ENCODE measurements around the gene HLA-E. TPM values are rescaled to one million over a fixed set of nuclear protein-coding genes. Genes with fewer than 3 reads are reported as not detected.

The HLA-E gene
- total RNA-seq, 1 donor from 2014 or later, result 1,079 TPM

DNA sequence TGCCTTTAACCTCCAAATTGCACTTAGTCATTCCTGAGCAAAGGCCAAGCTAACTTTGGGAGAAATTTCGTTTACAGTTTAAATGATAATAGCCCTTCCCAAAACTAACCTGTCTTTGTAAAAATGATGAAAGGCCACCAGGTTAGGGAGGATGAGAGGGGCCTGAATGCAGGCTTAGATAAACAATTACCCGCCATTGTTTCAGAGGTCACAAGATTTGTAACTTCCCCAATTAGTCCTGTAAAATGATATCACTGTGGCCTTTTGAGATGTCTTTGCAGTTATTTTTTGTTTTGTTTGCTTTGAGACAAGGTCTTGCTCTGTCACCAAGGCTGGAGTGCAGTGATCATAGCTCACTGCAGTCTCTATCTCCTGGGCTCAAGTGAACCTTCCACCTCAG lies 40.7 kb downstream of the HLA-E start:
- intact Hi-C loops (cut with DNase I), result no loop called here
- H3K4me1 ChIP-seq, result peaks cover 23% of the 10 kb centered on the region
- TF ChIP-seq, protein P1, sequence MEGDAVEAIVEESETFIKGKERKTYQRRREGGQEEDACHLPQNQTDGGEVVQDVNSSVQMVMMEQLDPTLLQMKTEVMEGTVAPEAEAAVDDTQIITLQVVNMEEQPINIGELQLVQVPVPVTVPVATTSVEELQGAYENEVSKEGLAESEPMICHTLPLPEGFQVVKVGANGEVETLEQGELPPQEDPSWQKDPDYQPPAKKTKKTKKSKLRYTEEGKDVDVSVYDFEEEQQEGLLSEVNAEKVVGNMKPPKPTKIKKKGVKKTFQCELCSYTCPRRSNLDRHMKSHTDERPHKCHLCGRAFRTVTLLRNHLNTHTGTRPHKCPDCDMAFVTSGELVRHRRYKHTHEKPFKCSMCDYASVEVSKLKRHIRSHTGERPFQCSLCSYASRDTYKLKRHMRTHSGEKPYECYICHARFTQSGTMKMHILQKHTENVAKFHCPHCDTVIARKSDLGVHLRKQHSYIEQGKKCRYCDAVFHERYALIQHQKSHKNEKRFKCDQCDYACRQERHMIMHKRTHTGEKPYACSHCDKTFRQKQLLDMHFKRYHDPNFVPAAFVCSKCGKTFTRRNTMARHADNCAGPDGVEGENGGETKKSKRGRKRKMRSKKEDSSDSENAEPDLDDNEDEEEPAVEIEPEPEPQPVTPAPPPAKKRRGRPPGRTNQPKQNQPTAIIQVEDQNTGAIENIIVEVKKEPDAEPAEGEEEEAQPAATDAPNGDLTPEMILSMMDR (IDR thresholded peaks at IDR 0.05), result no peak
- H3K27me3 ChIP-seq (ENCODE audit: low read depth), result no peaks in the 10 kb centered on the region
- DNase-seq (no peak), ATAC-seq (no peak)
- no peak overlapping the region for H3K4me3 ChIP-seq
- no peaks in the 10 kb centered on the region for H3K36me3 ChIP-seq
- no peaks in the 10 kb centered on the region for H3K9me3 ChIP-seq
- H3K27ac ChIP-seq, result peak overlapping the region; percentile 26

DNA sequence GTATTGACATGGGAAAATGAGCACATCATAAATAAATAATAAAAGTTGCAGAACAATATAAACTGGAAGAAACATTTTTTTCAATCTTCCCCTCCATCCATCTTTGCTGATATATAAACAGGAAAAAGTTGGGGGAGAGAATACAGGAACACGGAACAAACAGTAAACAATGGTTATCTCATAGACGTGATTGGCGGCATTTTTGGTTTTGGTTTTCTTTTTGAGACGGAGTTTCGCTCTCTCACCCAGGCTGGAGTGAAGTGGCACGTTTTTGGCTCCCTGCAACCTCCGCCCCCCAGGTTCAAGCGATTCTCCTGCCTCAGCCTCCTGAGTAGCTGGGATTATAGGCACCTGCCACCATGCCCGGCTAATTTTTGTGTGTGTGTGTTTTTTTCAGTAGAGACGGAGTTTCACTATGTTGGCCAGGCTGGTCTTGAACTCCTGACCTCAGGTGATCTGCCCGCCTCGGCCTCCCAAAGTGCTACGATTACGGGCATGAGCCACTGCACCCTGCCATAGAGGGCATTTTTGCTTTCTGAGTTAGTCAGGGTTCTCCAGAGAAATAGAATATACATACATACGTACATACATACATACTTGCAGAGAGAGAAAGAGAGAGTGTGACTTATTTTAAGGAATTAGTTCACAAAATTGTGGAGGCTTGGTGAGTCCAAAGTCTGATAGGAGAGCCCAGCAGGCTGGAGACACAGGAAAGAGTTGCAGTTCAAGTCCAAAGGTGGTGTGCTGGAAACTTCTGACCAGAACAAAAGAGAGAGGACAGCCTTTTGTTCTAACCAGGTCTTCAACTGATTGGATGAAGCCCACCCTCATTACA lies 44.4 kb downstream of the HLA-E start:
- TF ChIP-seq, protein P1 (IDR thresholded peaks at IDR 0.05), result no peak
- ATAC-seq, result no peak
- H3K4me1 ChIP-seq, result peaks cover 13% of the 10 kb centered on the region
- H3K27ac ChIP-seq, result peak overlapping the region; percentile 25
- intact Hi-C loops (cut with DNase I), result no loop called here
- H3K36me3 ChIP-seq, result no peaks in the 10 kb centered on the region
- no peaks in the 10 kb centered on the region for H3K27me3 ChIP-seq (ENCODE audit: low read depth)
- no peaks in the 10 kb centered on the region for H3K9me3 ChIP-seq
- no peak for DNase-seq
- H3K4me3 ChIP-seq, result no peak overlapping the region

DNA sequence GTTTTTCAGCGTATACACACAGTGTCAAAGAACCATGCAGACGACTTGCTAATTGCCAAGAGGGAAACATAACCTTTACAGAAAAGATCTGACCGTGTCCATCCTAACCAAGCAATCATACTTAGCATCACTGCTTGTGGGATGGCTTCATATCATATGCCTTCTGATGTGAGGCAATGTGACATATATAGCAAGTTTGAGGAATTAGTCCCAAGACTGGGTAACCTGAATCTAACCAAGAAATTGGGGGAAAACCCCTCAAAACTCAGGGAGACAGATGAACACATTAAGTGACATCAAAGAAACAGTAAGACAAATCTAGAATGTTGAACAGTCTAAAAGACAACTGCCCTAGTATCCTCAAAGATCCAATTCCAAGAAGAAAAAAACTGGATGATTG lies 48.6 kb downstream of the HLA-E start:
- Histone ChIP-seq H3K27ac (no peak overlapping the region), H3K4me1 (peaks cover 17% of the 10 kb centered on the region), H3K9me3 (no peaks in the 10 kb centered on the region), H3K36me3 (no peaks in the 10 kb centered on the region), H3K4me3 (no peak overlapping the region), H3K27me3 (ENCODE audit: low read depth) (no peaks in the 10 kb centered on the region)
- ATAC-seq (no peak), DNase-seq (no peak)
- intact Hi-C loops (cut with DNase I), result no loop called here
- TF ChIP-seq, protein P1 (IDR thresholded peaks at IDR 0.05), result no peak

DNA sequence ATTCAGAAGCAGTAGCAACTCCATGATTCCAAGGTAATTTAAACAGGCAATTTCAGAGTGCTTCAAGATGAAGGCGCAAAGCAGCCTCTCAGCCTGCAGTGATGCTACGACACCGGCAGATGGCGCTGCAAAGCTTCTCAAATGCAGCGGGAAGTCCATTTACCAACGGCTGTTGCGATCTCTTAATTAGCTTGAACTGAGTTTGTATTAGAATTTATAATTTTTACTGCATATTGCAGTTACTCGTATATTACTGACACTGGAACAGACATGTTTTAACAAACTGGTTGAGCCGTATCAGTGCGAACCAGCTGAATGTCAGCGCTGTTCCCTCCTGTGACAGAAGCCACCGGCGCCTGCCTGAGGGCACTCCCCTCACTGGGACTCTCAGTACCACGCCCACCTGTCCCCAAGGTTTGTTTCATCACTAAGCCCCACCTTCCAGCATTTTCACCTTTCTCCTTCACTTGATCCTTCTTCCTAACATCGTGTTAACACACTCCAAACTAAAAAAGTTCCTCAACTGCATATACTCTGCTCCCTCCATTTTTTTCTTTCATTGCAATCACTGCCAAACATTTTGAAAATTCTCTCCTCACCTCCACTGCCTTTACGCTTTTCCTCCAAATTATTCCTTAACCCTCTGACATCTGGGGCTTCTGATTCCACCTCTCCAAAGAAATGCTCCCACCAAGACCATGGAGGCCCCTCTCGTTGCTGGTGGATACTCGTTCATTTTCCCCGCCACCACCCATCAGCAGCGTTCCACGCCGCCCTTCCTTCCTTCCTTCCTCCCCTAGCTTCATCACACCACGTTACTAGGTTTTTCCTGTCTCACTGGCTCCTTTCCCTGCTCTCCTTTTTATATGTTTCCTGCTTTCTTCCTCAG lies 52.5 kb downstream of the HLA-E start:
- DNase-seq, result peak; percentile 83
- Histone ChIP-seq H3K36me3 (peaks cover 19% of the 10 kb centered on the region), H3K9me3 (no peaks in the 10 kb centered on the region), H3K27me3 (ENCODE audit: low read depth) (no peaks in the 10 kb centered on the region), H3K27ac (peak overlapping the region; percentile 76), H3K4me3 (peak overlapping the region; percentile 47), H3K4me1 (peaks cover 31% of the 10 kb centered on the region)
- intact Hi-C loops (cut with DNase I), result loop anchor here (10.0 kb wide), 1 partner anchor 57 kb away; the partner anchor contains the start of gene HLA-E
- TF ChIP-seq, protein P1 (IDR thresholded peaks at IDR 0.05), result peak; percentile 99
- ATAC-seq, result peak; percentile 85

DNA sequence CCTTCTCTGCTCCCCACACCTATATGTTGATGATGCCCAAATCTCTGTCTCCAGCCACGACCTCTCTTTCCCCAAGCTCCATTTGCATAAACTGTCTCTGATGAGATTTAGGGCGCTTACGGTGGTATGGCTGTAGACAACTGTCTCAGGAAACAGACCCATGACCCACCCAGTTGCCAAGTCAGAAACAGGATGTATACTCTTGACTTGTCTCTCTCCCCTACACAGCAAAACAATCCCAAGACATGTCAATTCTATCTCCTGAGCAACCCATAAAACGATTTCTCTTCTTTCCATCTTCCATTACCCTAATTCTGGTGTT lies 53.1 kb downstream of the HLA-E start:
- intact Hi-C loops (cut with DNase I), result loop anchor here (10.0 kb wide), 1 partner anchor 58 kb away; the partner anchor contains the start of gene HLA-E
- Histone ChIP-seq H3K4me1 (peaks cover 31% of the 10 kb centered on the region), H3K4me3 (peak overlapping the region; percentile 47), H3K27me3 (ENCODE audit: low read depth) (no peaks in the 10 kb centered on the region), H3K27ac (peak overlapping the region; percentile 76), H3K36me3 (peaks cover 25% of the 10 kb centered on the region), H3K9me3 (no peaks in the 10 kb centered on the region)
- ATAC-seq, result peak in 1 of 2 donors; percentile 10
- TF ChIP-seq, protein P1 (IDR thresholded peaks at IDR 0.05), result no peak
- no peak for DNase-seq
